Chondrocyte (in vitro differentiated cells): ENCODE results near the gene TMEM145. TPM values are rescaled to one million over a fixed set of nuclear protein-coding genes. Genes with fewer than 3 reads are reported as not detected.

Experiments used
- DNase-seq: peaks from one replicate; pipeline ENCODE4 v3.0.0; 2021; ENCODE audit warnings: mixed read lengths, low spot score
- H3K27ac Mint-ChIP-seq: one replicate; pipeline ENCODE4 v1.8.0; 2021; ENCODE audit warnings: mild to moderate bottlenecking, moderate library complexity, mixed read lengths; ENCODE audit not compliant: unreplicated experiment
- H3K27me3 Mint-ChIP-seq: 2 replicates; pipeline ENCODE4 v1.8.0; 2021; ENCODE audit warnings: low read depth, mixed read lengths
- H3K36me3 Mint-ChIP-seq: 2 replicates; pipeline ENCODE4 v1.8.0; 2021; ENCODE audit warnings: low read depth, mixed read lengths
- H3K4me1 Mint-ChIP-seq: 2 replicates; pipeline ENCODE4 v1.8.0; 2021; ENCODE audit warnings: low read depth, mild to moderate bottlenecking, mixed read lengths
- H3K4me3 Mint-ChIP-seq: one replicate; pipeline ENCODE4 v1.8.0; 2021; ENCODE audit warnings: mild to moderate bottlenecking, moderate library complexity, mixed read lengths; ENCODE audit not compliant: unreplicated experiment
- H3K9me3 Mint-ChIP-seq: 2 replicates; pipeline ENCODE4 v1.8.0; 2021; ENCODE audit warnings: low read depth, mixed read lengths
- CTCF ChIP-seq: fragments of 200-600 bp; sonication (generic); IDR thresholded peaks from 2 replicates; pipeline ENCODE4 v1.5.0; 2021; ENCODE audit warnings: antibody characterized with exemption, mild to moderate bottlenecking, moderate library complexity
- total RNA-seq: library from RNA; stranded (reverse); gene quantifications from 3 replicates; pipeline ENCODE4 v1.2.1, GENCODE V29; 2021

The TMEM145 gene
- total RNA-seq, 1 donor from 2014 or later: 0.32 TPM

DNA sequence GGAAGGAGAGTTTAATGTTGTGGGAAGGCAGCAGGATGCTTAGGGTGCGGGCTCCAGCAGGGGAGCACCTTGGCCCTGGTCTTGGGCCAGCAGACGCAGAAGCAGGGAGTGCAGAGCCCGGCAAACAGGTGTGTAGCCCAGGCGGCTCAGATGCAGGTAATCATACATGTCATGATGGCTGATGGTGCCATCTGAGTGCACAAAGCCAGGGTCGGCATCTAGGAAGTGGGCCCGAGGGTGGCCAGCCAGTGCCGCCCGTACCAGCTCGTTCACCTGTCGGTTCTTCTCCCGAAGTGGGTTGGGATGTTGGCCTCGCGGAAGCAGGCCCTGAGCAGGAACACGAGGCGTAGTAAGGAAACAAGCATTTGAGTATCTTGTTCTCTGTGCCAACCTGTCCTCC, 16.1 kb upstream of the TMEM145 start:
- Mint-ChIP-seq H3K9me3 (no peaks in the 10 kb centered on the region), H3K4me1 (peaks cover 8% of the 10 kb centered on the region), H3K4me3 (no peak overlapping the region), H3K27ac (no peak overlapping the region), H3K27me3 (no peaks in the 10 kb centered on the region), H3K36me3 (peaks cover 7% of the 10 kb centered on the region)
- TF ChIP-seq CTCF: no peak
- DNase-seq: no peak

GRCh38 chr19:42301646-42302203, 11.4 kb upstream of the TMEM145 start, which contains the start of gene PRR19:
TSS of gene PRR19 (plus strand) at chr19:42302132. CDS start at chr19:42309585, 7,453 bp downstream.
- H3K4me1 Mint-ChIP-seq: peaks cover 19% of the 10 kb centered on the region
- peak within 1 kb of the TSS; percentile 59 for H3K27ac Mint-ChIP-seq
- H3K9me3 Mint-ChIP-seq: no peaks in the 10 kb centered on the region
- no peak for DNase-seq
- H3K36me3 Mint-ChIP-seq: peaks cover 2% of the 10 kb centered on the region
- TF ChIP-seq CTCF: no peak
- H3K4me3 Mint-ChIP-seq: peak within 1 kb of the TSS; percentile 84
- H3K27me3 Mint-ChIP-seq: no peaks in the 10 kb centered on the region

GRCh38 chr19:42303101-42303464, 10.0 kb upstream of the TMEM145 start:
- Mint-ChIP-seq H3K4me3 (peak overlapping the region; percentile 84), H3K36me3 (no peaks in the 10 kb centered on the region), H3K9me3 (no peaks in the 10 kb centered on the region), H3K4me1 (peaks cover 19% of the 10 kb centered on the region), H3K27me3 (no peaks in the 10 kb centered on the region), H3K27ac (no peak overlapping the region)
- no peak for TF ChIP-seq CTCF
- DNase-seq: no peak

DNA sequence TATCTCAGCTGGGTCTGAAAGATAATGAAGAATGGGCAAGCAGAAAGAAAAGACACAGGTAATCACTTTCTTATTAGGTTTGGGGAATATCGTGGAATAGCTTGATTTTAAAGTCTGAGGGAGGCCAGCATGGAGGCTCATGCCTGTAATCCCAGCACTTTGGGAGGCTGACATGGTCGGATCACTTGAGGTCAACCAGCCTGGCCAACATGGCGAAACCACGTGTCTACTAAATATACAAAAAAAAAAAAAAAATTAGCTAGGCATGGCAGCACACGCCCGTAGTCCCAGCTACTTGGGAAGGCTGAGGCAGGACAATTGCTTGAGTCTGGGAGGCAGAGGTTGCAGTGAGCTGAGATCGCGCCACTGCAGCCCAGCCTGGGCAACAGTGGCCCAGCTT, 9.2 kb upstream of the TMEM145 start:
- Mint-ChIP-seq H3K27me3 (no peaks in the 10 kb centered on the region), H3K9me3 (no peaks in the 10 kb centered on the region), H3K27ac (no peak overlapping the region), H3K4me1 (peaks cover 19% of the 10 kb centered on the region), H3K4me3 (no peak overlapping the region), H3K36me3 (no peaks in the 10 kb centered on the region)
- no peak for TF ChIP-seq CTCF
- DNase-seq: no peak

GRCh38 chr19:42306646-42307045, 6.5 kb upstream of the TMEM145 start:
- Mint-ChIP-seq H3K4me3 (no peak overlapping the region), H3K27ac (no peak overlapping the region), H3K27me3 (no peaks in the 10 kb centered on the region), H3K4me1 (peaks cover 15% of the 10 kb centered on the region), H3K36me3 (no peaks in the 10 kb centered on the region), H3K9me3 (no peaks in the 10 kb centered on the region)
- TF ChIP-seq CTCF: no peak
- DNase-seq: no peak
